ENCODE data around the gene NAALADL1.

Gene NAALADL1

GRCh38 chr11:65078786-65079342 is 20.5 kb upstream of the NAALADL1 start:
- DNase-seq, result no peak

GRCh38 chr11:65078151-65078550 is 19.8 kb upstream of the NAALADL1 start:
- no peak for DNase-seq

- DNase-seq, result no peak
These were observed 19.1 kb upstream of the NAALADL1 start for GRCh38 chr11:65077451-65077850.

- no peak for DNase-seq
These were observed 14.2 kb upstream of the NAALADL1 start for GRCh38 chr11:65072631-65072966.

- DNase-seq, result no peak
These were observed 13.7 kb upstream of the NAALADL1 start for GRCh38 chr11:65071907-65072630.

- DNase-seq, result no peak
These were observed 10.9 kb upstream of the NAALADL1 start for GRCh38 chr11:65069217-65069616.

- no peak for DNase-seq
These were observed 9.1 kb upstream of the NAALADL1 start for GRCh38 chr11:65067446-65067845.

- DNase-seq, result no peak
These were observed 8.5 kb upstream of the NAALADL1 start for GRCh38 chr11:65066805-65067291.

- DNase-seq, result no peak
These were observed 8.0 kb upstream of the NAALADL1 start for GRCh38 chr11:65066315-65066714.

- no peak for DNase-seq
These were observed 7.5 kb upstream of the NAALADL1 start for GRCh38 chr11:65065851-65066250.

- no peak for DNase-seq
These were observed 6.5 kb upstream of the NAALADL1 start for GRCh38 chr11:65064847-65065240.

- DNase-seq, result no peak
These were observed 5.2 kb upstream of the NAALADL1 start for GRCh38 chr11:65063532-65063931.

GRCh38 chr11:65060913-65061408 is 2.6 kb upstream of the NAALADL1 start:
- DNase-seq, result no peak

- no peak for DNase-seq
These were observed 1.8 kb upstream of the NAALADL1 start for GRCh38 chr11:65059959-65060824.

- no peak for DNase-seq
These were observed 1.2 kb upstream of the NAALADL1 start for GRCh38 chr11:65059523-65059922.

GRCh38 chr11:65058012-65058411 is 341 bp downstream of the NAALADL1 start:
- DNase-seq, result no peak

- no peak for DNase-seq
These were observed 827 bp downstream of the NAALADL1 start for GRCh38 chr11:65057526-65057925.

GRCh38 chr11:65056999-65057398 is 1.4 kb downstream of the NAALADL1 start:
- DNase-seq, result no peak

- DNase-seq, result no peak
These were observed 2.8 kb downstream of the NAALADL1 start for GRCh38 chr11:65055538-65055937.

GRCh38 chr11:65053827-65054508 is 4.4 kb downstream of the NAALADL1 start:
- no peak for DNase-seq

- DNase-seq, result no peak
These were observed 6.9 kb downstream of the NAALADL1 start for GRCh38 chr11:65051398-65051858.

- no peak for DNase-seq
These were observed 10.6 kb downstream of the NAALADL1 start for GRCh38 chr11:65047581-65048422.
